ENCODE data around the gene QRFP. TPM values are rescaled to one million over a fixed set of nuclear protein-coding genes. Genes with fewer than 3 reads are reported as not detected.

QRFP gene
- total RNA-seq, 4 donors from 2014 or later: not detected

- Histone ChIP-seq H3K9me3 (no peaks in the 10 kb centered on the region), H3K4me1 (no peaks in the 10 kb centered on the region), H3K36me3 (no peaks in the 10 kb centered on the region), H3K27me3 (no peaks in the 10 kb centered on the region), H3K27ac (no peak overlapping the region), H3K4me3 (no peak overlapping the region)
- TF ChIP-seq POLR2A (IDR thresholded peaks at IDR 0.05): no peak
- TF ChIP-seq, protein P1, sequence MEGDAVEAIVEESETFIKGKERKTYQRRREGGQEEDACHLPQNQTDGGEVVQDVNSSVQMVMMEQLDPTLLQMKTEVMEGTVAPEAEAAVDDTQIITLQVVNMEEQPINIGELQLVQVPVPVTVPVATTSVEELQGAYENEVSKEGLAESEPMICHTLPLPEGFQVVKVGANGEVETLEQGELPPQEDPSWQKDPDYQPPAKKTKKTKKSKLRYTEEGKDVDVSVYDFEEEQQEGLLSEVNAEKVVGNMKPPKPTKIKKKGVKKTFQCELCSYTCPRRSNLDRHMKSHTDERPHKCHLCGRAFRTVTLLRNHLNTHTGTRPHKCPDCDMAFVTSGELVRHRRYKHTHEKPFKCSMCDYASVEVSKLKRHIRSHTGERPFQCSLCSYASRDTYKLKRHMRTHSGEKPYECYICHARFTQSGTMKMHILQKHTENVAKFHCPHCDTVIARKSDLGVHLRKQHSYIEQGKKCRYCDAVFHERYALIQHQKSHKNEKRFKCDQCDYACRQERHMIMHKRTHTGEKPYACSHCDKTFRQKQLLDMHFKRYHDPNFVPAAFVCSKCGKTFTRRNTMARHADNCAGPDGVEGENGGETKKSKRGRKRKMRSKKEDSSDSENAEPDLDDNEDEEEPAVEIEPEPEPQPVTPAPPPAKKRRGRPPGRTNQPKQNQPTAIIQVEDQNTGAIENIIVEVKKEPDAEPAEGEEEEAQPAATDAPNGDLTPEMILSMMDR (IDR thresholded peaks at IDR 0.05): no peak
- no peak for DNase-seq
- intact Hi-C loops (cut with DNase I; ENCODE audit: low total_unique reads): no loop called here
These were observed 8.3 kb downstream of the QRFP start for GRCh38 chr9:130888146-130888885.

- no peaks in the 10 kb centered on the region for H3K27me3 ChIP-seq
- no peak for DNase-seq
- no peaks in the 10 kb centered on the region for H3K9me3 ChIP-seq
- no peak overlapping the region for H3K27ac ChIP-seq
- no peak overlapping the region for H3K4me3 ChIP-seq
- TF ChIP-seq POLR2A (IDR thresholded peaks at IDR 0.05): no peak
- TF ChIP-seq, protein P1 (IDR thresholded peaks at IDR 0.05): no peak
- no peaks in the 10 kb centered on the region for H3K4me1 ChIP-seq
- intact Hi-C loops (cut with DNase I; ENCODE audit: low total_unique reads): no loop called here
- no peaks in the 10 kb centered on the region for H3K36me3 ChIP-seq
These were observed 9.0 kb downstream of the QRFP start for GRCh38 chr9:130887494-130888144.

GRCh38 chr9:130886981-130887380, 9.6 kb downstream of the QRFP start:
- H3K27ac ChIP-seq: no peak overlapping the region

GRCh38 chr9:130885484-130886375, 10.9 kb downstream of the QRFP start:
- intact Hi-C loops (cut with DNase I; ENCODE audit: low total_unique reads): no loop called here
- no peak for DNase-seq
- Histone ChIP-seq H3K27me3 (no peaks in the 10 kb centered on the region), H3K4me3 (no peak overlapping the region), H3K9me3 (no peaks in the 10 kb centered on the region), H3K36me3 (no peaks in the 10 kb centered on the region), H3K4me1 (no peaks in the 10 kb centered on the region), H3K27ac (no peak overlapping the region)
- no peak for TF ChIP-seq POLR2A (IDR thresholded peaks at IDR 0.05)
- TF ChIP-seq, protein P1 (IDR thresholded peaks at IDR 0.05): no peak

More at GRCh38 chr9:130886981-130887380, 9.6 kb downstream of the QRFP start:
- DNase-seq: no peak
- no peak for TF ChIP-seq POLR2A (IDR thresholded peaks at IDR 0.05)
- TF ChIP-seq, protein P1 (IDR thresholded peaks at IDR 0.05): no peak
- Histone ChIP-seq H3K9me3 (no peaks in the 10 kb centered on the region), H3K27me3 (no peaks in the 10 kb centered on the region), H3K4me3 (no peak overlapping the region), H3K4me1 (no peaks in the 10 kb centered on the region), H3K36me3 (no peaks in the 10 kb centered on the region)
- intact Hi-C loops (cut with DNase I; ENCODE audit: low total_unique reads): no loop called here
